GM21423 (cell line): ENCODE results near the gene PHF10.
"Not testable (repeated sequence)": the region's sequence is repeated elsewhere in the genome, so short reads cannot be mapped to it uniquely, and the experiment has no call there.

Experiments used
- ATAC-seq: cut with Tn5 transposase; IDR thresholded peaks from one replicate; pipeline ENCODE4 v1.9.1; 2021; ENCODE audit warnings: mild to moderate bottlenecking, moderate library complexity; ENCODE audit not compliant: unreplicated experiment

The PHF10 gene

DNA sequence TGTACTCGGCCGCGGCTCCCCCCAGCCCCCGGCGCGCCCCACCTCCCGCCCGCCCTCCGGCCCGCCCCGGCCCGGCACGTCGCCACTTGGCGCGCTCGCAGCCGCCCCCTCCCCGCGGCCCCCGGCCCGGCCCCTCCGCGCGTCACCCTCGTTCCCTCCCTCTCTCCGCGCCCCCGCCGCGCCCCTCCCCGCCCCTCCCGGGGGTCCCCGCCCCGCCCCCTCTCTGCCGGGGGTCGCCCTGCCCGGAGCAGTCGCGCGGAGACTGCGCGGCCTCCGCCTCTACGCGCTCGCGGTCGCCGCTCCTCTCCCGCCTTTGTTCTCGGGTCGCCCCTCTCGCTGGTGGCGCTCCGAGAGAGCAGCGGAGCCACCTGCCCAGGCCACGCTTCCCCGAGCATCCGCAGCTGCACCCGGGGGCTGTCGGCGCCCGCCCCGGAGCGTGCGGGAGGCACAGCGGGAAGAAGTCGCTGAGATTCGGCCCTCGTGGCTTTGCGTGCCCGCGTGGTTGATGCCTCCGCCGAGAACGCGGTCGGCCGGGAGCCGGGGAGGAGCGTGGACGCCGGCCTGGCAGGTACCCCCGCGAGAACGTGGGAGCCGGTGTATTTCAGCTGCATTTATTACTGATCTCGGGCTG, at the start of gene PHF10:
Gene PHF10 (minus strand): TSS at position 7 of the 631 bp plus-strand sequence. CDS start 569 bp downstream, outside the sequence.
- ATAC-seq: peak; percentile 44

- ATAC-seq: no peak
These were observed 42.8 kb upstream of the PHF10 start for GRCh38 chr6:169766921-169767736.

DNA sequence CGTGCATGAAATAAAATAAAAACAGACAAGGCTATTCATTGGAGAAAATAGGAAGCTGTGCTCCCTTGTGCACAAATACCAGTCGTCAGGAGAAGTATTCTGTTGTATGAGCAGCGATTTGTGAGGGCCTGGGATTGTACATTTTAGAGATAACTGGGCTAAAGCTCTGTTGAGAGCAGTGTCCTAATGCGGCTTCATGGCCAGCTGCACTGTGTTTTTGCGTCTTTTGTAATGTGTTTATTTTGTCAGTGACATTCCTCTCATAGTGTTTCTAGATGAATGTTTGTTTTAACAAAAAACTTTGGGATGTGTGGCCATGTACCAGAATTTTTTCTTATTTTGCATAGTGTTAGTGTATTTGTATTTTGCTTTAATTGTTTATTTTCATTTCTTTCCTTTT, 41.9 kb upstream of the PHF10 start:
- ATAC-seq: no peak

DNA sequence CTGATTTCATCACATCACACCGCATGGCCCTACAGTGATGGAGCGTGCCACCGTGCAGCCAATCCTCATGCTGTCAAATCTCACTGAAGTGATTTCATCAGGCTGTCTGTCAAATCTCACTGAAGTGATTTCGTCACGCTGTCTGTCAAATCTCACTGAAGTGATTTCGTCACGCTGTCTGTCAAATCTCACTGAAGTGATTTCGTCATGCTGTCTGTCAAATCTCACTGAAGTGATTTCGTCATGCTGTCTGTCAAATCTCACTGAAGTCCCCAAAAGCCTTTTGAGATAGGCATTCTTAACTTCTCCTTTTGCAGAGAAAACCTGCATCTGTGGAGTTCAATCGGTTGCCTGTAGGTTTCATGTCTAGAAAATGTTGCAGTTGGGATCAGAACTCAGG, 41.5 kb upstream of the PHF10 start:
- ATAC-seq: not testable (repeated sequence)

DNA sequence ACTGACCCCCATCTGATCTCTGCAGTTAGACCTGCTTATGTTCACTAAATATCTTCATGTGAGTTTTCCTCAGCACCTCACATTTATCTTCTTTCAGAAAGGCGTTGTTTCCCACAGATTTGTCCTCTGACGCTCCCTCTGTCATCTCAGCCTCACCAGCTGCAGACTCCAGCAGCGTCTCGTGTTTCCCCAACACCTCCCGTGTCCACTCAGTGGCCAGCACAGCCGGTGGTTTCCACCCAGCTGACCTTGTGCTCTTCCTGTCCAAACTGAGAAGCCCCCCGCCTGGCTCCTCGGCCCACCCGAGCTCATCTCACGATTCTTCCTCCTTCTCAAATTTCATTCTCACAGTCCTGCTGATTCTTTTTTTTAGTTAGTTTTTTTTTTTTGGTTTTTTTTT, 39.6 kb upstream of the PHF10 start:
- ATAC-seq: no peak

DNA sequence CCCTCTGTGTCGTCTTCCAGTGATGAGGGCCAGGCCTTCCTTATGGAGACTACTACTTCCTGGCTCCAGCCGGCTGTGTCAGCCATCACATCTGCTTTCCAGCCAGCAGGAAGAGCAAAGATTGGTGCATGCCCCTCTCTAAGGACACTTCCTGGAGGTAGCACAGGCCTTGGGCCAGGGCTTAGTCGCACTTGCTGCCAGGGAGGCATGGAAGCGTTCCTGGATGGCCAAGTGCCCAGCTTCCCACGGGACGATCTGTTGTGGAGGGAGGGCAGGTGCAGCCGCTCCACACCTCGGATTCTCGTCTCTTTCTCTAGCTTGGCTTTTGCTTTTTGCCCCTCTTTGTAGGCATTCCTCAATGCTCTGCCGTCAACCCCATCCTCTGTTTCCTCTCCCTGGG, 39.0 kb upstream of the PHF10 start:
- ATAC-seq: no peak

DNA sequence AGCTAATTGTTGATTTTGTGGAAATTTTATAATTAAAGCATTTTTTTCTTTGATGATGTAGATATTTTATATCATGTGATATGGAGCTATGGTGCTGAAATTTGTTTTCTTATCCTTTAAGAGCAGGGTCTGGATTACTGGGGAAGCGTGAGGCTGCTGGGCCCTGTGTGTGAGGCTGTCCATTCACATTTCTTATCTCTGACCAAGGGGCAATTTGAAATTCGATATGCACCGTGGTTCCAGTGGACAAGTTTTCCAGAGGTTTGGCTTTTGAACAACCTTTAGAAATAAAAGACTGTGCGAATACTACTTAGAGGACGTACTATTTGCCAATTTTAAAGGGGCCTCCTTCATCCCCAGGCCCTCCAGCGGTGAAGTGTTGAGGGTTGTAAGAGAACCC, 30.9 kb upstream of the PHF10 start:
- ATAC-seq: no peak

GRCh38 chr6:169752074-169752623, 27.8 kb upstream of the PHF10 start:
- no peak for ATAC-seq

- ATAC-seq: peak; percentile 94
These were observed 27.2 kb upstream of the PHF10 start, which contains the start of the genes DYNLT2 and ERMARD for GRCh38 chr6:169751242-169752073. Gene DYNLT2 (minus strand): TSS chr6:169751572. CDS start chr6:169751458, 114 bp downstream. Gene ERMARD (plus strand): TSS chr6:169751622. CDS start chr6:169751658, 36 bp downstream.

- ATAC-seq: no peak
These were observed 22.3 kb upstream of the PHF10 start for GRCh38 chr6:169746556-169746955.

GRCh38 chr6:169745405-169745804, 21.1 kb upstream of the PHF10 start:
- ATAC-seq: no peak

- ATAC-seq: no peak
These were observed 17.0 kb upstream of the PHF10 start for GRCh38 chr6:169741344-169741743.

DNA sequence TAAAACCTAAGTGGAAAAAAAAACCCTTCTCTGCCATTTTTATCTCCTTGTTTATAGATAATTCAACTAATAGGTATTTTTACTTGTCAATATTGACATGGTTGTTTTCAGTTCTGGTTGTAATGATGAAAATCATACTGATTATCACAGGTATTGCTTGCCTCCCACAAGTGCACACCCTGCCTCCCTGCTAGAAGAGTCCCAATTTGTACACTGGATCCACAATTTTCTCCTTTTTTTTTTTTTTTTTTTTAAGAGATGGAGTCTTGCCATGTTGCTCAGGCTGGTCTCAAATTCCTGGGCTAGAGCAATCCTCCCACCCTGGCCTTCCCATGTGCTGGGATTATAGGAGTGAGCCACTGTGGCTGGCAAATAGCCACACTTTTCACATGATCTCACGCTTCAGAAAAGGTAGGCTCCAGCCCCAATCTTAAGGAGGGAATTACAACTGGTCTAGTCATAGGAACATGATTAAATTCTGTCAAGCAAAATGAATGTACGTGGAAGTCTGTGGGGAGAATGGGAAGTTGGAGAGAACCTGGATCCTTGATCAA, 14.8 kb upstream of the PHF10 start:
- no peak for ATAC-seq

- ATAC-seq: no peak
These were observed 14.1 kb upstream of the PHF10 start for GRCh38 chr6:169738204-169738975.

DNA sequence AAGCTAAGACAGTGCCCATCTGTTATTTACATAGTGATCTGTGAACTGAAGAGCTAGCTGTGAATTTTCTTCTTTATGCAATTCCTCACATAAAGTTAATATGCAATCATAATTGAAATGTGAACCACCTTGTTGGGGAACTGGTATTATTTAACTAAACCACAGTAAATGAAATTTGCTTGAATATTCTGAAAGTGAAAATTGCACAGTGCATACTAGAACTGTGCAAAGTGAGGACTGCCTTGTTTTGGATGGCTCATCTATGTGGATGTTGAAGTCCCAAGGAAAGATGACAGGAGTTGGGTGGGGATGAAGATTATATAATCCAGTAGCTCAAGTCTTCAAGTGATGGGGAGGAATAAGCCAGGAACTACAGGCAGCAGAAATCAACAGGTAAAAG, 5.7 kb upstream of the PHF10 start:
- ATAC-seq: no peak

DNA sequence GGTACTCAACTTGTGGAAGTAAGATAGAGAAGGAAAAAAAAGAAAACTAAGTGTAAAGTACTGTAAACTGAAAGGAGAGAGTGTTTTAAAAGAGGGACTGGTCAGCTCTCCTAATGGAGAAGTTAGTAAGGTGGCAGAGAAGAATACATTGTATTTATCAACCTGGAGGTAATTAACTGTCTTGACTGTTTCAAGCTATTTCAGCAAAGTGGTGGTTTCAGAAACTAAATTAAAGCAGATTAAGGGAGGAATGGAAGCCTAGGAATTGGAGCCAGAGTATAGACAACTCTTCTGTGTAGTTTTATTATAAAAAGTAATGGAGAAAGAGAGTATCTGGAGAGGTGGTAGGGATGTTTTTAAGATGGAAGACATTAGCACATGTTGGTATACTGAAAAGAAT, 2.7 kb upstream of the PHF10 start:
- no peak for ATAC-seq

GRCh38 chr6:169726049-169726400, 1.7 kb upstream of the PHF10 start:
- no peak for ATAC-seq

- ATAC-seq: peak; percentile 16
These were observed 1.1 kb upstream of the PHF10 start for GRCh38 chr6:169725125-169726048.

DNA sequence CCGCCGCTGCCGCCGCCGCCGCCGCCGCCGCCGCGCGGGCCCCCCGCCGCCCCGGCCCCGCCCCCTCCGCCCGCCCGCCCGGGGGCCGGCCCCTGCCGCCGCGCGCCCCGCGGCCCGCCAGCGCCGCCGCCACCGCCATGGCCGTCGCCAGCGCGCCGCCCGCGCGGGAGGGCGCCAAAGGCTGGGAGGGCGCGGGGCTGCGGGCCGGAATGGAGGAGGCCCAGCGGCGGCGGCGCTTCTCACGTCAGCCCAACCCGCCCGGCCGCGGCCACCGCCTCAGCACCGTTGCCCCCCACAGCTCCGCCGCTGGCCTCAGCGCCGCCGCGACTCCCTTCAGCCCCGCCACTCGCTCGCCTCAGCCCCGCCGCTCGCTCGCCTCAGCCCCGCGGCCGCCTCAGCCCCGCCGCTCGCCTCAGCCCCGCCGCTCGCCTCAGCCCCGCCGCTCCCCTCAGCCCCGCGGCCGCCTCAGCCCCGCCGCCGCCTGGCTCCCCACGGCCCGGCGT, 258 bp downstream of the PHF10 start:
- ATAC-seq: peak; percentile 32
